ENCODE data around the gene MAP3K13.

DNA sequence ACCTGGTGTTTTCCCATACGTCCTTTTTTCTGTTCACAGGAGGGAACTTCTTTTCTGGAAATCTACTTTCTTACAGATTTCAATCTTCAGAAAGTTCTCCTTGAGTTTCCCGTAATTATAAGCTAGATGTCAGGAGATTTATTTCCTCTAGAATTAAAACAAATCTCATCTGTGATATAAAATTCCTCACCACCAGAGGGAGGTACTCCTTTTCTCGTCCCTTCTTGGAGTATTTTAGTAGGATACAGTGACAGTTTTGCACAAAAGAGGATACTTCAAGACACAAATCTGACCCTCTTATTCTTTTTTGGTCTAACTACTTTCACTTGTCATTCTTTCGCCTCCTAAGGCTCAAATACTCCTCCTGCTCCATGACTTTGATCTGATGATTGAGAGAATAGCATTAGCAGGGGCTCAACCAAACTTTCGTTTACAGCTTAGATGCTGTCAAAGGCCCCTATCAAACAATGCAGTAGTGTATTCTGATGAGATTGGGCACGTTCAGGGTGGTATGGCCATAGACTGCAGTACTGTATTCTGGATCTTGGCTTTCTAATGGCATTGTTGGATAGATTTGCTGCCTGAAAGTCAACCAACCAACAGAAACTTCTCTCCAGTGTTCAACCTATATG, 97.9 kb downstream of the MAP3K13 start:
- TF ChIP-seq, protein P1, sequence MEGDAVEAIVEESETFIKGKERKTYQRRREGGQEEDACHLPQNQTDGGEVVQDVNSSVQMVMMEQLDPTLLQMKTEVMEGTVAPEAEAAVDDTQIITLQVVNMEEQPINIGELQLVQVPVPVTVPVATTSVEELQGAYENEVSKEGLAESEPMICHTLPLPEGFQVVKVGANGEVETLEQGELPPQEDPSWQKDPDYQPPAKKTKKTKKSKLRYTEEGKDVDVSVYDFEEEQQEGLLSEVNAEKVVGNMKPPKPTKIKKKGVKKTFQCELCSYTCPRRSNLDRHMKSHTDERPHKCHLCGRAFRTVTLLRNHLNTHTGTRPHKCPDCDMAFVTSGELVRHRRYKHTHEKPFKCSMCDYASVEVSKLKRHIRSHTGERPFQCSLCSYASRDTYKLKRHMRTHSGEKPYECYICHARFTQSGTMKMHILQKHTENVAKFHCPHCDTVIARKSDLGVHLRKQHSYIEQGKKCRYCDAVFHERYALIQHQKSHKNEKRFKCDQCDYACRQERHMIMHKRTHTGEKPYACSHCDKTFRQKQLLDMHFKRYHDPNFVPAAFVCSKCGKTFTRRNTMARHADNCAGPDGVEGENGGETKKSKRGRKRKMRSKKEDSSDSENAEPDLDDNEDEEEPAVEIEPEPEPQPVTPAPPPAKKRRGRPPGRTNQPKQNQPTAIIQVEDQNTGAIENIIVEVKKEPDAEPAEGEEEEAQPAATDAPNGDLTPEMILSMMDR (IDR thresholded peaks at IDR 0.05): no peak
- no peak for TF ChIP-seq EP300 (IDR thresholded peaks at IDR 0.05)
